ENCODE data around the gene SRP19. TPM values are rescaled to one million over a fixed set of nuclear protein-coding genes. Genes with fewer than 3 reads are reported as not detected.

The SRP19 gene
- 37.8 TPM for total RNA-seq

GRCh38 chr5:112860929-112861637 is at the start of gene SRP19:
Gene SRP19 (plus strand): TSS chr5:112861287. CDS start chr5:112861377, 90 bp downstream.

Other genes starting within 250 kb of the SRP19 start
- gene APC, start 123.4 kb upstream of the SRP19 start, total RNA-seq = 410 TPM
- gene REEP5, start 60.9 kb downstream of the SRP19 start, total RNA-seq = 173 TPM
- gene DCP2, start 115.5 kb downstream of the SRP19 start, total RNA-seq = 74.5 TPM

Data from diencephalon (tissue), 1 donor.